Activated CD4-positive, CD25-positive, alpha-beta regulatory T cell (primary cell): ENCODE measurements around the gene CETN1.

Source experiments
- DNase-seq, 4 experiments: peaks; one replicate each; lab custom pipeline; 2025; lab: John Stamatoyannopoulos, UW

Gene CETN1

GRCh38 chr18:580154-580553 lies at the start of gene CETN1:
TSS of gene CETN1 (plus strand) at chr18:580380. CDS start at chr18:580409, 29 bp downstream.
- DNase-seq, result no peak

DNA sequence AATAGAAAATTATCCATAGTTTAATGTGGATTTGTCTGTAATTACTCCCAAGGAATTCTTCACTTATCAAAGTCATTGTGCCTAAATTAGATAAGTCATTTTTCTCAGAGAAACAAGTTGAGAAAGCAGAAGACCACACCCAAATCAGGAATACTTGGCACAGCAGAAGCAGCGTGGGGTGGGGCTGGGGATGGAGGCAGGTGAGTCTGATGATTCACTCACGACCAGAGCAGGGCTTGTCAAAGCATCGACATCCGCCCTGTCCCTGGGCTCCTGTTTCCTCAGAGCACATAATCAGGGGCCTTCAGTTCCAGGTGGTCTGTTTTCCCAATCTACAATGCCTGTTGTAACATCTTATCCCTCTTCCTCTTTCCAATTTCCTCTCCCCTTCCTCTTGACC lies 48.2 kb upstream of the CETN1 start:
- DNase-seq, result no peak

GRCh38 chr18:532632-533031 lies 47.5 kb upstream of the CETN1 start:
- no peak for DNase-seq

DNA sequence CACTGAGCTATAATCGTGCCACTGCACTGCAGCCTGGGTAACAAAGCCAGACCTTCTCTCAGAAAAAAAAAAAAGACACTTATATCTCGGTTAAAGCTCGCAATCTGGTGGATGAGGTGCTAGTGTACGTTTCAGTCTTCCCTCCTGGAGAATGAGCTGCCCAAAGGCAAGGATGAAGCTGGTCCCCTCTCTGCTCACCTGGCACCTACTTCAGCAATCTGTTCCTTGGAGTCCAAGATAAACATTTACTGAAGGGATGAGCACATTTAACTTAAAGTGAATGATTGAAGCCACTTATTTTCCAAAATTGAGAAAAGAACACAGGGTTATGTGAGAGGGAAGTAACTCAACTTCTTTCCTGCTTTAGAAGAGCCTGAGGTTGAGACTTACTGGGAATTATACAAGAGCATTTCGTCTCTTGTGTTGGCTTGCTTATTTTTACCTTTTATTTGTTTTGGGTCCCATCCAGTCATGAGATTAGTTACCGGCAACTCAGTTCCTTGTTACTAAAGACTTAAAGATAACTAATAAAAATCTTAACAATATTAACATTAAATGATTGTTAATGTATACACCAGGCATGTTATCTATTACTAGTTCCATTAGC lies 46.1 kb upstream of the CETN1 start:
- no peak for DNase-seq

DNA sequence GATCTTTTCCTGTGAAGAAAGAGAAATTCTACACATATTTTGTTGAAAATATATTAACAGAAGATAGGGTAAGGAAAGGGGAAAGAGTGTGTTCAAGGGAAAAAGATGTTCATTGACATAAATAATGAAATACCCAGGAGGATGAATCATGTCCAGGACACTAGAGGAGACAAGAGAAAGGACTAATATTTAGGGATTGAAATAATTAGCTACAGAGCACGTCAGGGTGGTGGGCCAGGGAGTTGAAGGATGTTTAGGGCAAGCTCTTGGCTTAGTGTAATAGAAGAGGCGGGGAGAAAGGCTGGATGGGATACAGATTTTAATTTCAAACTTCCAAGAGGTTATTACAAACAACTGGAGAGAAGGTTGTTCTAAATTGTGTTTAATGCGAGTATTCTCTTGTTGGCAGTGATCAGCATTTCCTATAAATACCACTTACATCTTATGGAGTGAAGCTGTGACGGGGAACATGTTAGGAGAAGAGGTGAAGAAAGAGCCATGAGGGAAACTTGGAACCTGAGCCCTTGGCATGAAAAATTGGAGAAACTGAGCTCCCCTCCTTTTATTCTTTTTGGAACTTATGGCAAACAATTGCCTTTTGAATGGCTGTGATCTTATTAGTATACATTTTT lies 36.6 kb upstream of the CETN1 start:
- DNase-seq, result no peak

GRCh38 chr18:549967-550366 lies 30.2 kb upstream of the CETN1 start:
- DNase-seq, result no peak

- no peak for DNase-seq
Measured at GRCh38 chr18:551404-552061, 28.6 kb upstream of the CETN1 start.

GRCh38 chr18:555705-556457 lies 24.3 kb upstream of the CETN1 start:
- DNase-seq, result no peak

DNA sequence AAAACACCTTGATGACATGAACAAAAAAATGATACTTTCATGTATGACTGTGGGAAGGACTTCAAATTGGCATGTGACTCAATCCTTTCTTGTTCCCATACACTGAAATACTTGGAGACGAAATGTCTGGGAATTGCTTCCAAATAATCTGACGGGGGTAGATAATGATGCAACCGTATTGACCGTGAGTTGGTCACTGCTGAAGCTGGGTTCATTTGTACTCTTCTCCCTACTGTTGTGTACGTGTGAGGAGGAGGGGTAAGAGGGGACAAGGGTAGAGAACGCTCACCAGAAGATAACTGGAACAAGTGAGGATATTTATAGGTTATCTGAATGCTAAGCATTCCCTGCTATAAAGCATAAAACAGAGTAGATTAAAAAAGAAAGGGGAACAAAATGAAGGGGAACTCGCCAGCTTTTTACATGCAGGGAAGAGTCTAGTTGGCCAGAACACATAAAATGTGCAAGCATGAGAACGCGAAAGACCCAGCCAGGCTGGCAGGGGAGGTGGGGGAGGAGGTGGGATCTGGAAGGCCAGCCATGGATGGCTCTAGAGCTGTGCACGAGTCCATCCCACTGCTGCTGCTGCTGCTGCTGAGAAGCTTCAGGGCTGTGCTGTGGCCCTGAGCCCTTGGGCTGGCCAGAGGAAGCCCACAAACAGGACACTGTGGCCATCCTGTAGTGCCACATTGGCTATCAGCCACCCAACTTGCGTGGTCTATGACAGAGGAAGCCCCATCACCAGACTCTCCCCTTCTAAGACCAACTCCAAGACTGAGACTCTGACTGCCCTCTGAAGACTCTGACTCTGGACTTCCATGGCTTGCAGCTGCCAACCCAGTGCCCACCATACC lies 15.2 kb upstream of the CETN1 start:
- no peak for DNase-seq

DNA sequence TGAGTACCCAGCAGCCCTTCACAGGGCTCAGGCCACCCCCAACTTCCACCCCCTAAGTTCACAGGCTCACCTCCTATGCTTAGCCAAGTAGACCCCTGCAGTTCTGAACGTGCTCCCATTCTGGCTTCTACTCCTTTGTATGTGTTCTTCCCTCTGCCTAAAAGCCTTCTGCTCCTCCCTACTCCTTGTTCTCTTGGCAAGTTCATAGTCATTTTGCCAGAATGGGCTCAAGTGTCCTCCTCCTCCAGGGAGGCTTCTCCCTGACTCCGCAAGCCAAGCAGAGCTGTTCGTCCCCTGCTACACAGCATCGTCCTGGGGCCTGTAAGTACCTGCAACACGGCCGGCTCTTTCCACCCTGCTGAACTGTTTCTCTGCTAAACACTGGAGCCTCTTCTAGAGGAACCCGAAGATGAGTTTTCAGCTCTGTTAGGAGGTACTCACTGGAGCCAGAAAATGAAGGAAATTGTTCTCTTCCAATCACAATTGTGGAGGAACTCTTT lies 14.6 kb upstream of the CETN1 start:
- no peak for DNase-seq

- DNase-seq, result no peak
Measured at GRCh38 chr18:567122-567521, 13.1 kb upstream of the CETN1 start.

GRCh38 chr18:568731-569130 lies 11.4 kb upstream of the CETN1 start:
- no peak for DNase-seq

DNA sequence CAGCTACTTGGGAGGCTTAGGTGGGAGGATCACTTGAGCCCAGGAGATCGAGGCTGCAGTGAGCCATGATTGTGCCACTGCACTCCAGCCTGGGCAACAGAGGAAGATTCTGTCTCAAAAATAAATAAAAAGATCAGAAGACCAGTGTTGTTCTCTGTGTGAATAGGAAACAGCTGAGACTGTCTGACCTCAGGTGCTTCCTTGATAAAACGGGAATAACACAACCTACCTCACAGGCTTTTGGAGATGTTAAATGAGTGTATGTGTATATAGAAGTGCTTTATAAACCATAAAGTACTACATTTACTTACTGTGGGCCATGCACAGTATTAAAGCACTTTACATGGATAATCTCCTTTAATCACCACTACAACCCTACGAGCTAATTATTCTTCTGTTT lies 9.9 kb upstream of the CETN1 start:
- DNase-seq, result no peak

DNA sequence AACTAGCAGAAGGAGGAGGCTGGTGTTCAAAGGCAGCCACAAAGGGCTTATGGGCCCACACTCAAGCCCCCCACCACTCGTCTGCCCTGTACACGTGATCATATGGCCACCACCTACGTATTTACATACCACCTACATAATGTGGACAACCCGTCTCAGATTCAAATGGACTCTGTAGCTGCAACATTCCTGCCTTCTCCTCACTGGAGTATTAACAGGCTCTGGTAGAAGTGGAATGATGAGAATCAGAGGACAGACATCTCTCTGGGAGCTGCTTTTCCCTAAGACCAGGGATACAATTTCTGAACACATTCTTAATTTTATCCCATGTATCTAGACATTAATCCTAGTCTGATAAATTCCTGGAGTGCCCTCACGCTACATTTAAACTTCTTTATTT lies 9.5 kb upstream of the CETN1 start:
- DNase-seq, result no peak

GRCh38 chr18:572091-572830 lies 7.9 kb upstream of the CETN1 start:
- DNase-seq, result no peak

DNA sequence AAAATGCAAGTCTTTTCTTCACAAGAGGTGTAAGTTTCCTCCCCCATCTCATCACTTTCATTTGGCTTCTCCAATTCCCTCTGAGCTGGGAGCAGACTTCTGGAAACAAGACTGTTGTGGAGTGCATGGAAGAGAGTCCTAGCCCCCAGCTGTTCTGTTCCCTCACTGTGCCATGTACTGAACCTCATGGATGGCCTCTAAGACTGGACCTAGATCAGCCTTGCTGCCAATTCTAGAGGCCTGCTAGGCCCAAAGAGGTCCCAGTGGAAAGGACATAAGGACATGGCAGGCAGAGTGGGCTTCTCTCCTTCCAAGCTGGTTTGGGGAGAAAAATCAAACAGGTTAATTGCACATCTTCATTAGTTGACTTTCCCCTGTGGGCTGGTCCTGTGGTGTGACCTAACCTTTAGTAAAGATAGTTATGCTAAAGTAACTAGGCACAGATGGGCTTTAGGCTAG lies 7.3 kb upstream of the CETN1 start:
- DNase-seq, result no peak

- DNase-seq, result no peak
Measured at GRCh38 chr18:573385-573784, 6.8 kb upstream of the CETN1 start.

- DNase-seq, result no peak
Measured at GRCh38 chr18:574149-574860, 5.9 kb upstream of the CETN1 start.

DNA sequence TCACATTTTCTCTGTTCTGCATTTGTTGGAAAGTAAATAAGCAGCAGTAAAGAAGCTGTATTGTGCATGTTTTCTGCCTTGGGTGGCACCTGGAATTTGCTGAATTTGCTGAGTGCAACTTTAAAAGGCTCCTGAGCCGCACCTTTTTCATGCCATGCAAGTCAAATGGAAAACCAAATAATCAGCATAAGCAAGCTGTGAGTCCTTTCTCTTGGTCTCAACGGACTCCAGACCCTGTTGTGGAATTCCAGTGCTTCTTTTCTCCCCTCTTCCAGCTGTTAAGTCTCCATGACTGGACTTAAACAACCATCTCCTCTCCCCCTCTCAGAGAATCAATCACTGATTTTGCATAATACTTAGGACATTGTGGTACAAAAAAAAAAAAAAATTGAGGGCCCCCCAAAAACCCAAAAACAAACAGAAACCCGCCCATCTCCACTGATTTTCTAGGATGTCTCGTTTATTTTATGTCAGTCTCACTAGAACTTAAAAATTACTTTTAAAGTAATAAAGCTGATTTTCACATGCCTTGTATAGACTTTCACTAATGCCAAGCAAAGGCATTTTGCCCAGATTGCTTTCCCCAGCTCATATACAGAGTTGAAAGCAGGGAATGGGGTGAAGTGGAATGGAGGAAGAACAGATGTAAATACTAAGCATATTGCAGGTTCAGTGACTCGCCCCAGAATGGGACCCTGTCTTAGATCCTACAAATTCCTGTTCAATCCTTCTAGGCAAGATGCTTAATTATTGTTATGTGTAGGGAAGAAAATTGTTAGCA lies 5.1 kb upstream of the CETN1 start:
- no peak for DNase-seq
